PFSK-1 (cell line): Measurements from ENCODE around the gene SYN1.

Experiments used
- POLR2AphosphoS5 ChIP-seq: IDR thresholded peaks from 2 replicates; pipeline ENCODE4 v1.6.1; 2012; ENCODE audit warnings: low read depth, mild to moderate bottlenecking, control low read depth, low read length, moderate library complexity
- SIN3A ChIP-seq: IDR thresholded peaks from 2 replicates; pipeline ENCODE4 v1.6.1; 2012; ENCODE audit warnings: mild to moderate bottlenecking, low read length, moderate library complexity, borderline replicate concordance; ENCODE audit not compliant: insufficient read depth
- TAF1 ChIP-seq: IDR thresholded peaks from 2 replicates; pipeline ENCODE4 v1.6.1; 2012; ENCODE audit warnings: low read length, control low read depth, borderline replicate concordance; ENCODE audit not compliant: insufficient read depth
- TF ChIP-seq, protein P1 (sequence below), 2 experiments: IDR thresholded peaks; 2 replicates each; pipeline versions ENCODE4 v1.6.1 to v1.8.0; 2011 to 2012; ENCODE audit warnings: low read depth in 2 of 2, low read length in 2 of 2, control low read depth in 1 of 2, inconsistent platforms in 1 of 2, mild to moderate bottlenecking in 1 of 2, moderate library complexity in 1 of 2; ENCODE audit not compliant: insufficient read depth in 1 of 2

DNA sequence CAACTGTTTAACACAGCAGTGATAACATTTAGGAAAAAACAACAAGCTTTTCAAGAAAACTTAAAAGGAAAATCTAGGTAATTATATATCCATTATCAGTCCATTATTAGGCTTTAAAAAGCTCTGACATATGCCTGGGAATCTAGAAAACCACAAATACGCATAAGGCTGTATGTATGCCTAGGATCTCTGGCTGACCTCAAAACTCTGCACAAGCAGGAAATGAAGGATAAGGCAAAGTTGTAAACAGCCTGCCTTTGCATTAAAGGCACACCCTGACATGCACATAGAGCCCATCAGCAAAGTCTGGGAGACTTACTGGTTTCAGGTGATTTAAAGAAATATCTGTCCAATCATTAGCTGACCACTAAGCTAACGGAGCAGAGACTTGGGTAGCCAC, 23.4 kb downstream of the SYN1 start:
- TF ChIP-seq POLR2AphosphoS5 (no peak), SIN3A (no peak), TAF1 (no peak)
- TF ChIP-seq, protein P1, sequence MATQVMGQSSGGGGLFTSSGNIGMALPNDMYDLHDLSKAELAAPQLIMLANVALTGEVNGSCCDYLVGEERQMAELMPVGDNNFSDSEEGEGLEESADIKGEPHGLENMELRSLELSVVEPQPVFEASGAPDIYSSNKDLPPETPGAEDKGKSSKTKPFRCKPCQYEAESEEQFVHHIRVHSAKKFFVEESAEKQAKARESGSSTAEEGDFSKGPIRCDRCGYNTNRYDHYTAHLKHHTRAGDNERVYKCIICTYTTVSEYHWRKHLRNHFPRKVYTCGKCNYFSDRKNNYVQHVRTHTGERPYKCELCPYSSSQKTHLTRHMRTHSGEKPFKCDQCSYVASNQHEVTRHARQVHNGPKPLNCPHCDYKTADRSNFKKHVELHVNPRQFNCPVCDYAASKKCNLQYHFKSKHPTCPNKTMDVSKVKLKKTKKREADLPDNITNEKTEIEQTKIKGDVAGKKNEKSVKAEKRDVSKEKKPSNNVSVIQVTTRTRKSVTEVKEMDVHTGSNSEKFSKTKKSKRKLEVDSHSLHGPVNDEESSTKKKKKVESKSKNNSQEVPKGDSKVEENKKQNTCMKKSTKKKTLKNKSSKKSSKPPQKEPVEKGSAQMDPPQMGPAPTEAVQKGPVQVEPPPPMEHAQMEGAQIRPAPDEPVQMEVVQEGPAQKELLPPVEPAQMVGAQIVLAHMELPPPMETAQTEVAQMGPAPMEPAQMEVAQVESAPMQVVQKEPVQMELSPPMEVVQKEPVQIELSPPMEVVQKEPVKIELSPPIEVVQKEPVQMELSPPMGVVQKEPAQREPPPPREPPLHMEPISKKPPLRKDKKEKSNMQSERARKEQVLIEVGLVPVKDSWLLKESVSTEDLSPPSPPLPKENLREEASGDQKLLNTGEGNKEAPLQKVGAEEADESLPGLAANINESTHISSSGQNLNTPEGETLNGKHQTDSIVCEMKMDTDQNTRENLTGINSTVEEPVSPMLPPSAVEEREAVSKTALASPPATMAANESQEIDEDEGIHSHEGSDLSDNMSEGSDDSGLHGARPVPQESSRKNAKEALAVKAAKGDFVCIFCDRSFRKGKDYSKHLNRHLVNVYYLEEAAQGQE (IDR thresholded peaks at IDR 0.05; ENCODE audit: insufficient read depth in 1 of 2, low read depth in 2 of 2, low read length in 2 of 2), result no peak
